Hepatocyte (in vitro differentiated cells): Measurements from ENCODE around the gene GCH1.

Experiments used
- EZH2 ChIP-seq: fragments of 200-600 bp; sonication (generic); IDR thresholded peaks from 2 replicates; pipeline ENCODE4 v1.6.1; 2016; ENCODE audit warnings: antibody characterized with exemption, mild to moderate bottlenecking, borderline replicate concordance
- EZH2phosphoT487 ChIP-seq: fragments of 200-600 bp; sonication (generic); IDR thresholded peaks from one replicate; pipeline ENCODE4 v1.6.1; 2018; ENCODE audit warnings: antibody characterized with exemption, mild to moderate bottlenecking, low read depth, moderate library complexity; ENCODE audit not compliant: unreplicated experiment, severe bottlenecking
- TF ChIP-seq, protein P1 (sequence below): fragments of 200-600 bp; sonication (generic); IDR thresholded peaks from 2 replicates; pipeline ENCODE4 v1.5.1; 2016; ENCODE audit warnings: antibody characterized with exemption, mild to moderate bottlenecking; ENCODE audit not compliant: poor library complexity

DNA sequence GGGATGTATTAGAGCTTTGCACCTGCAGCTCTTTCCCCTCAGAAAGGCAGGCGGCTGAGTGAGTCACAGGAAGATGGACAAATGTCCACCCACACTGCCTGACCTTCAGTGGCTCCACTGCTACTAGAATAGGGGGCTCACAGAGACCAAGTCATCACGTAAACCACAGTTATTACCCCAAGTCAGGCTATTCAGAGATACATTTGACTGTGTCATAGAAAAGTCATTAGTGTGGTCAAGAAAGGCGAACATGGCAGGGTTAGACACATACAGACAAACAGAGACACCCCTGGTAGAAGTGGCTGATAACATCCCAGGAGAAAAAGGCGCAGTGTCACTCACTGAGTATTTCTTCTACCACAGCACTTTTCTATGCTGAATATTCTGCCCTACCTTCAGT, 36.0 kb downstream of the GCH1 start:
- TF ChIP-seq, protein P1, sequence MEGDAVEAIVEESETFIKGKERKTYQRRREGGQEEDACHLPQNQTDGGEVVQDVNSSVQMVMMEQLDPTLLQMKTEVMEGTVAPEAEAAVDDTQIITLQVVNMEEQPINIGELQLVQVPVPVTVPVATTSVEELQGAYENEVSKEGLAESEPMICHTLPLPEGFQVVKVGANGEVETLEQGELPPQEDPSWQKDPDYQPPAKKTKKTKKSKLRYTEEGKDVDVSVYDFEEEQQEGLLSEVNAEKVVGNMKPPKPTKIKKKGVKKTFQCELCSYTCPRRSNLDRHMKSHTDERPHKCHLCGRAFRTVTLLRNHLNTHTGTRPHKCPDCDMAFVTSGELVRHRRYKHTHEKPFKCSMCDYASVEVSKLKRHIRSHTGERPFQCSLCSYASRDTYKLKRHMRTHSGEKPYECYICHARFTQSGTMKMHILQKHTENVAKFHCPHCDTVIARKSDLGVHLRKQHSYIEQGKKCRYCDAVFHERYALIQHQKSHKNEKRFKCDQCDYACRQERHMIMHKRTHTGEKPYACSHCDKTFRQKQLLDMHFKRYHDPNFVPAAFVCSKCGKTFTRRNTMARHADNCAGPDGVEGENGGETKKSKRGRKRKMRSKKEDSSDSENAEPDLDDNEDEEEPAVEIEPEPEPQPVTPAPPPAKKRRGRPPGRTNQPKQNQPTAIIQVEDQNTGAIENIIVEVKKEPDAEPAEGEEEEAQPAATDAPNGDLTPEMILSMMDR, result no peak
- TF ChIP-seq EZH2, result no peak
- no peak for TF ChIP-seq EZH2phosphoT487
